ENCODE data around the gene LYST. TPM values are rescaled to one million over a fixed set of nuclear protein-coding genes. Genes with fewer than 3 reads are reported as not detected.

Gene LYST
- total and polyA plus RNA-seq, 7 donors = 6.6 to 53.2 (median 21.9) TPM

- WGBS, 2 donors = 49 to 86% methylated on average over 3 of the region's 3 CpGs
- Histone ChIP-seq H3K9me3 (peaks cover 0 to 3% (median 0%) of the 10 kb centered on the region in 4 donors), H3K27ac (no peak overlapping the region), H3K4me3 (no peak overlapping the region), H3K36me3 (peaks cover 2 to 68% (median 31%) of the 10 kb centered on the region in 4 donors), H3K27me3 (no peaks in the 10 kb centered on the region), H3K4me1 (no peaks in the 10 kb centered on the region)
- DNase-seq = no peak
- TF ChIP-seq POLR2A (IDR thresholded peaks at IDR 0.05) (no peak), CTCF (IDR thresholded peaks at IDR 0.05) (no peak), POLR2AphosphoS5 (IDR thresholded peaks at IDR 0.05) (no peak), EP300 (IDR thresholded peaks at IDR 0.05) (no peak)
- intact Hi-C loops (cut with DNase I) = no loop called here
Measured at GRCh38 chr1:235679644-235680043, 187.1 kb downstream of the LYST start.

DNA sequence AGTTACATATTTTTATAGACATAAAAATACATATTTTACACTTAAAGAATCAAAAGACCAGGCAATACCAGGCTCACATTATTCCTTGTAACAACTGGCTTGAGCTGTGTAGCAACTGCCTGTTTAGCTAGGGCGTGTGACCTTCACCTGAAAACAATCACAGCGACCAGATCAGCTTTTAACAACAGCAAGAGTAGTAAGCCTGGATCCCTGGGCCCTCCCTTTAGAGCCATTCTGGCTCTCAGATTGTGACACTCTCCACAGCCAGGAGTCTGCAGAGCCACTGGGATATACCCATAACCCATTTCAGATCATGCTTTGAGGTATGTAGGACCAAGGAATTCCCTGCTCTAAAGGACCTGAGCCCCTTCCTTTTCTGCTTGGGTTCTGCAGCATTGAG lies 187.7 kb downstream of the LYST start:
- WGBS, 2 donors = 21 to 69% methylated on average over 2 of the region's 2 CpGs
- Histone ChIP-seq H3K4me3 (no peak overlapping the region), H3K27me3 (no peaks in the 10 kb centered on the region), H3K4me1 (no peaks in the 10 kb centered on the region), H3K27ac (no peak overlapping the region), H3K9me3 (peaks cover 0 to 3% (median 0%) of the 10 kb centered on the region in 4 donors), H3K36me3 (peaks cover 4 to 68% (median 32%) of the 10 kb centered on the region in 4 donors)
- TF ChIP-seq EP300 (IDR thresholded peaks at IDR 0.05) (no peak), POLR2AphosphoS5 (IDR thresholded peaks at IDR 0.05) (no peak), POLR2A (IDR thresholded peaks at IDR 0.05) (no peak), CTCF (IDR thresholded peaks at IDR 0.05) (no peak)
- intact Hi-C loops (cut with DNase I) = no loop called here
- DNase-seq = no peak

- peaks cover 4 to 74% (median 46%) of the 10 kb centered on the region in 4 donors for H3K36me3 ChIP-seq
- H3K27ac ChIP-seq = no peak overlapping the region
- no peaks in the 10 kb centered on the region for H3K27me3 ChIP-seq
- H3K9me3 ChIP-seq = peaks cover 4 to 11% (median 8%) of the 10 kb centered on the region in 4 donors
- no peak for DNase-seq
- H3K4me3 ChIP-seq = no peak overlapping the region
- no peaks in the 10 kb centered on the region for H3K4me1 ChIP-seq
- 90 to 96% methylated on average over 10 of the region's 10 CpGs for WGBS, 2 donors
- intact Hi-C loops (cut with DNase I) = no loop called here
- TF ChIP-seq EP300 (IDR thresholded peaks at IDR 0.05) (no peak), CTCF (IDR thresholded peaks at IDR 0.05) (no peak), POLR2A (IDR thresholded peaks at IDR 0.05) (no peak), POLR2AphosphoS5 (IDR thresholded peaks at IDR 0.05) (no peak)
Measured at GRCh38 chr1:235675152-235675890, 191.4 kb downstream of the LYST start.

- Histone ChIP-seq H3K4me1 (no peaks in the 10 kb centered on the region), H3K9me3 (peaks cover 6 to 15% (median 11%) of the 10 kb centered on the region in 4 donors), H3K27ac (no peak overlapping the region), H3K36me3 (peaks cover 4 to 87% (median 53%) of the 10 kb centered on the region in 4 donors), H3K4me3 (no peak overlapping the region), H3K27me3 (no peaks in the 10 kb centered on the region)
- DNase-seq = no peak
- 79 to 80% methylated on average over 7 of the region's 7 CpGs for WGBS, 2 donors
- TF ChIP-seq POLR2A (IDR thresholded peaks at IDR 0.05) (no peak), CTCF (IDR thresholded peaks at IDR 0.05) (no peak), POLR2AphosphoS5 (IDR thresholded peaks at IDR 0.05) (no peak), EP300 (IDR thresholded peaks at IDR 0.05) (no peak)
- intact Hi-C loops (cut with DNase I) = no loop called here
Measured at GRCh38 chr1:235673981-235674380, 192.7 kb downstream of the LYST start.

Data from sigmoid colon (tissue), 7 donors.